ENCODE data around the gene HMOX1.
"Not testable (repeated sequence)": the region's sequence is repeated elsewhere in the genome, so short reads cannot be mapped to it uniquely, and the experiment has no call there.

HMOX1 gene

GRCh38 chr22:35350539-35351503, 30.1 kb upstream of the HMOX1 start:
- DNase-seq, result peak; percentile 58

GRCh38 chr22:35352214-35353111, 28.4 kb upstream of the HMOX1 start:
- no peak for DNase-seq

GRCh38 chr22:35353318-35353717, 27.6 kb upstream of the HMOX1 start:
- DNase-seq, result no peak

- no peak for DNase-seq
Observed at GRCh38 chr22:35354068-35354467, 26.8 kb upstream of the HMOX1 start.

GRCh38 chr22:35357883-35358621, 22.8 kb upstream of the HMOX1 start:
- DNase-seq, result no peak

- DNase-seq, result no peak
Observed at GRCh38 chr22:35359380-35360065, 21.4 kb upstream of the HMOX1 start.

GRCh38 chr22:35361001-35361558, 19.8 kb upstream of the HMOX1 start:
- DNase-seq, result no peak

- no peak for DNase-seq
Observed at GRCh38 chr22:35363566-35364086, 17.3 kb upstream of the HMOX1 start.

- DNase-seq, result not testable (repeated sequence)
Observed at GRCh38 chr22:35364230-35364629, 16.7 kb upstream of the HMOX1 start.

GRCh38 chr22:35367331-35367886, 13.5 kb upstream of the HMOX1 start:
- DNase-seq, result no peak

GRCh38 chr22:35368386-35368785, 12.5 kb upstream of the HMOX1 start:
- DNase-seq, result no peak

- DNase-seq, result no peak
Observed at GRCh38 chr22:35369996-35370395, 10.9 kb upstream of the HMOX1 start.

- no peak for DNase-seq
Observed at GRCh38 chr22:35373781-35374180, 7.1 kb upstream of the HMOX1 start.

GRCh38 chr22:35375031-35375430, 5.9 kb upstream of the HMOX1 start:
- no peak for DNase-seq

- no peak for DNase-seq
Observed at GRCh38 chr22:35375526-35375925, 5.4 kb upstream of the HMOX1 start.

- peak; percentile 27 for DNase-seq
Observed at GRCh38 chr22:35376728-35377472, 4.0 kb upstream of the HMOX1 start.

GRCh38 chr22:35377735-35378134, 3.2 kb upstream of the HMOX1 start:
- no peak for DNase-seq

GRCh38 chr22:35378621-35379020, 2.3 kb upstream of the HMOX1 start:
- no peak for DNase-seq

GRCh38 chr22:35379146-35379993, 1.5 kb upstream of the HMOX1 start:
- no peak for DNase-seq

- no peak for DNase-seq
Observed at GRCh38 chr22:35380013-35380412, 883 bp upstream of the HMOX1 start.
